Hematopoietic multipotent progenitor cell treated with erythropoietin and hydrocortisone succinate and interleukin-3 and kit ligand, for 15 days (in vitro differentiated cells): ENCODE results near the gene DDTL.
"Not testable (repeated sequence)": the region's sequence is repeated elsewhere in the genome, so short reads cannot be mapped to it uniquely, and the experiment has no call there.

Experiments
- DNase-seq: peaks from one replicate; pipeline ENCODE4 v3.0.0-alpha.2; 2015; ENCODE audit warnings: low spot score

The DDTL gene

DNA sequence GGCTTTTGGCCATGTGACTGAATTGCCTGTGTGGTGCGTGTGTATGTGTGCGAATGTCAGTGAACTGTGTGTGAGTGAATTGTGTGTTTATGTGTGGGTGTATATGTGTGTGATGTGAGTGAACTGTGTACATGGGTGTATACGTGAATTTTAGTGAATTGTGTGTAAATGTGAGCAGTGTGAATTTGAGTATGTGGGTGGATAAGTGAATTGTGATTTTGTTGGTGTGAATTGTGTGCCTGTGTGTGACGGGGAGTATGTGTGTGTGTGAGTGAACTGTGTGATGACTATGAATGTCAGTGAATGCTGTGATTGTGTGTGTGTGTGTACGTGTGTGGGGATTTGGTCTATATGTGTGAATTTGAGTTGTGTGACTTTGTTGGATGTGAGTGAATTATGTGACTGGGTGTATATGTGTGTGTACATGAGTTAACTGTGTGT is 3.5 kb downstream of the DDTL start:
- no peak for DNase-seq

DNA sequence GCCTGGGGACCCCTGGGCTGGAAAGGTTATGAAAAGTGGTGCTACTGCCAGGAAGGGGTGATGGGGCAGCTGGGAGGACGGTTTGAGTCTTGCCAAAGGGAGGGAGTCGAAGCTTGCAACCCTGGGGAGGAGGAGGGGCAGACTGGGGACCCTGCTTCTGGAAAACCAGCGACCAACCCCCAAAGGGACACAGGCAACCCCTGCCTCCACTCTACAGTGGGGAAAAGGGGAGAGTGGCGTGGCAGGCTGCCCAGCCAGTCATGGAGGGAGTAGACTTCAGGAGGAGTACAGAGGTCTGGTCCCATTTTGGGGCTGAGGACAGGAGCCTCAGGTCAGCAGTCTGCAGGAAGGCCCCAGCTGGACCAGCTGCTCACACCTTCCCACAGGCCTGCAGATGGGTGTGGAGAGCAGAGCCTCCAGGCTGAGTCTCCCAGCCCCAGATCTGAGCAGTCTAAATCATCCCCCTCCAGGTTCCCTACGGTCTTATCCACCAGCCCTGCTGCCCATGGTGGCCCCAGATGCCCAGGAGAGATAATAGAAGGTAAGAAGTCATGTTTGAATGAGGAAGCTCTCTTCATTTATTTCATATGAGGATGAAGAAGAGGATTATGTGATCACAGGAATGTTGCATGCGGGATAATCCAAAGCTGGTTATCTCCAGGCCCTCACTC is 4.3 kb downstream of the DDTL start:
- peak; percentile 45 for DNase-seq

DNA sequence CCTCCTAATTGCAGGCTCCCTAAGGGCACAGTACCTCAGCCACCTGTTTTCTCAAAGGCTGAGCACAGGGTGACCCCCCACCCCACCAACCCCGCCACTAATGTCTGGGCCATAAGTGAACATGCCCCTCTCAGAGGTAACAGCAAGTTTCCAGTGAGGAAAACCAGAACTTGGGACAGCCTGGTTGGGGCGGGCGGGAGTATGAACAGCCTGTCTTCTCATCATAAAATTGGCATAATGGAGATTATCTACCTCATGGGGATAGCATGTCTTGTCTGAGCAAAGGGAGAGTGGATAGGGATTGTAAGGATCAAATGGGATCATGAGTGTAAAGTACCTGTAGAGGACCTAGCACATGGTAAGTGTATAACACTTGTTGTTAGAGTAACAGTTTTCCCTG is 5.2 kb downstream of the DDTL start:
- not testable (repeated sequence) for DNase-seq

DNA sequence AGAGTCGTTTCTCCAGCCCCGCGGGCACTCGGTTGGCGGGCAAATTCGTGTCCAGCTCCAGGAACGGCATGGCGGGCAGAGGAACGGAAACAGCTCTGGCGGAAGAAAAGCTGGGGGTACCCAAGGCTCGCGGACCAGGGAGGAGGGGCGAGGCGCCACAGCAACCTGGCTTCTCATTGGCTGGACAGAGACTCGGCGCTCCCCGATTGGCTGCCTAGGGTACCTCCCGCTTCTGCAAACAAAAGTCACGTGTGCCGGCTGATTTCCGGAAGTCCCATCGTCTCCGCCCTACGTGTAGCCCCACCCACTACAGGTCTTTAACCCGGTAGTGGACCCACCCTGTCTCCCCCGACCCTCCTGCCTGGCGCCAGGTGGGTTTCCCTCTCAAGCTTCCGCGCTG is 7.7 kb downstream of the DDTL start, which contains the start of gene DDT:
TSS of gene DDT (minus strand) at position 97 of the 400 bp plus-strand sequence. CDS start at position 70, 27 bp downstream.
- DNase-seq, result not testable (repeated sequence)

DNA sequence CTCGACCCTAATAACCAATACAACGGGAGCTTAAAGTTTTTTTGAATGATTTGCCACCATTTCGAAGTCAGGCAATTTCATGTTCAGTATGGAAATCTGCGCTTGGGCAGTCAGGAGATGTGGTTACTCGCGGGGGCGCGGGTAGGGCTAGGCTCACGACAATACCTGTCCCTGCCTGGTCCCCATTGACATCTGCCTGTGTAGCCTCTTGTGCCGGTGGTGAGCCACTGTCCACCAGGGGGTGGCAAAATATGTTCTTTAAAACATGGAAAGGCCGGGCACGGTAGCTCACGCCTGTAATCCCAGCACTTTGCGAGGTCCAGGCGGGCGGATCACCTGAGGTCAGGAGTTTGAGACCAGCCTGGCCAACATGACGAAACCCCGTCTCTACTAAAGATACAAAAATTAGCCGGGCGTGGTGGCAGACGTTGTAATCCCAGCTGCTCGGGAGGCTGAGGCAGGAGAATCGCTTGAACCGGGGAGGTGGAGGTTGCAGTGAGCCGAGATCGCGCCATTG is 8.2 kb downstream of the DDTL start:
- not testable (repeated sequence) for DNase-seq

DNA sequence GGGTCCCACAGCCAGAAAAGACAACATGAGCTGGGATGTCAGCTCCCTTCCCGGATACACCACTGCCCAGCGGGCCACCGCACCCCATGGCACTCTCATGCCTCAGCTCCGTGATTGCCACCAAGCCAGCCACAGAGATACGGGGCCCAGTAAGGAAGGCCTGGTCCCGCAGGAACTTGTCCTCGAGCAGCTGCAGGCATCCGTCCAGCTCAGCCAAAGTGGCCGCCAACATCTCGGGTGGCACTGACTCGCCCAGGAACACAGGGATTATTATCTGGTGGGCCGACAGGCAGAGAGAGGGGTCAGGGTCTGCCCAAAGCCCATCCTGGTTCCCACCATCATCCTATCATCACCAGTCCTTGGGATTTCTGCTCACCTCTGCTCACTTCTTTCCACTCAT is 10.6 kb downstream of the DDTL start:
- DNase-seq, result not testable (repeated sequence)

DNA sequence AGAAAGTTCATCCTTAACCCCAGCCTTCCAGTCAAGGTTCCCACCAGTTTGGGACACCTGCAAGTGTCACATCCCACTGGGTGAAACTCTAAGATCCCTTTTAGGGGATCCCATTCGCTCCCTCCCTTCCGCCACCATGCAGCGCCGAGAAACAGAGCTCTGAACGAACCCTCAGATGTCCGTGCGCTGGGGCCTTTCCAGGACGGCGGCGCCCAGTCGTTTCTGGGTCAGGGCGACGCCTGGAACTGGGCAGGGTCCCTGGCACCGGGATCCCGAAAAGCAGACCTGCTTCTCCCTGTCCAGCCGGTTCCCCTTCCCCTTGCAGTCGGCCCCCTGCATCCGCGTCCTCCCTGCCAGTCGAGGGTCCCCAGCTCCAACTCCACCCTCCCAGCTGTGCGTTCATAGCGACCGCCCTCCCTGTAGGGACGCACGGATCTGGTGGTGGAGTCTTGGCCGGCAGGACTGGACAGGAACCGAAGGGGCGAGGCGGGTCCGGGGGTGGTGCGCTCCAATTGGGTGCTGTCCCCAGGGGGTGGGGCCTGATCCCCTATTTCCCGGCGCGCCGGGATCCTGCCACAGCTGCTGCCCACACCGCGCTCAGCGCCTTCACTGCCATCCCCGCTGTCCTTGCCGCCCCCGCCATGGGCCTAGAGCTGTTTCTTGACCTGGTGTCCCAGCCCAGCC is 13.0 kb downstream of the DDTL start, which contains the start of gene GSTT2:
TSS of gene GSTT2 (plus strand) at position 578 of the 684 bp plus-strand sequence.
- DNase-seq, result not testable (repeated sequence)

DNA sequence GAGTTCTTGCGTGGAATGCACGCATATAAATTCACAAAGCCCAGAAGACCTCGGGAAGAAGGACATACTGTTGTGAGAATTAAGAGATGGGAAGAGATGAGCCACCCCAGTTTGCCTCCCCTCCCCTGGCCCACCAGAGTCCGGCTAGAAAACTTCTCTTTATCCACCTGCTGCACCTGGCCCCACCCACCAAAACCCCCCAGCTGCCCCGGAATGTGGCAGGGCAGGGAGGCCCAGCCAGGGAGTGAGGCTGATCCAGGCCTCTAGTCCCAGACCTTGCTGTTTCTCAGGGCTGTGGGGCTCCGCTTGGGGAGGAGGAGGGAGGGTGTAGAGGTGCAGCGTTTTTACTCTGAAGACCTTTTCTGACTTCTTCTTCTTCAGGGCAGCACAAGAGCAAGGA is 13.9 kb downstream of the DDTL start:
- DNase-seq, result not testable (repeated sequence)

DNA sequence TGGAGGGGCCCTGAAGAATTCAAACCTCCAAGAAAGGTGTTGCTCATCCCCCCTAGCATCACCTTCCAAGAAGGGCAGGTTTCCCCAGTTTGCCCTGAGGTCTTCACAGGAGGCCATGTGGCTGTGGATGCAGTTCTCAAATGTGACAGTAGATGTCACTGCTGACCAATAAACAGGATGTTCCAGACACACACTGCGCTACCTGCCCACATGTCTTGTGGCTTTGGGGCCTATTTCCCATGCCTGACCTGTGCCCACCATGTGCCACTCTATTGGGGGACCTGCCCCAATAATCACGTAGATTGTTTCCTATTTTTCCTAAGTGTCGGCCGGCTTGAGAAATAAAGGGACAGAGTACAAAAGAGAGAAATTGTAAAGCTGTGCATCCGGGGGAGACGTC is 17.7 kb downstream of the DDTL start:
- DNase-seq, result peak; percentile 81

DNA sequence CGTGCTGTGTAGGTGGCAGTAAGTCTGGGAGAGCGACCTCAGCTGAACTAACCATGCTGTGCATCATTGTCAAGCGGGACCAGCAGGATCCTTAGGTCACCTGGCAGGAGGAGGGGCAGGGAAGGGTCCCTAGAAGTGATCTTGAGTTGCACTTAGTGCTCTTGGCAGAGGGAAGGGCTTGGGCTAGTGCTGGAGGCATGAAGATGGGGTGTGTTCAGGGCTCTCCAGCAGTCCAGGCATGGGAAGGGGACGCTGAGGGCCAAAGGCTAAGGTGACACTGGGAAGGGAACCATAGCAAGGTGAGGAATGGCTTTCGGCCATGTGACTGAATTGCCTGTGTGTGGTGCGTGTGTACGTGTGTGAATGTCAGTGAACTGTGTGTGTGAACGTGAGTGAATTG is 19.4 kb downstream of the DDTL start:
- not testable (repeated sequence) for DNase-seq

DNA sequence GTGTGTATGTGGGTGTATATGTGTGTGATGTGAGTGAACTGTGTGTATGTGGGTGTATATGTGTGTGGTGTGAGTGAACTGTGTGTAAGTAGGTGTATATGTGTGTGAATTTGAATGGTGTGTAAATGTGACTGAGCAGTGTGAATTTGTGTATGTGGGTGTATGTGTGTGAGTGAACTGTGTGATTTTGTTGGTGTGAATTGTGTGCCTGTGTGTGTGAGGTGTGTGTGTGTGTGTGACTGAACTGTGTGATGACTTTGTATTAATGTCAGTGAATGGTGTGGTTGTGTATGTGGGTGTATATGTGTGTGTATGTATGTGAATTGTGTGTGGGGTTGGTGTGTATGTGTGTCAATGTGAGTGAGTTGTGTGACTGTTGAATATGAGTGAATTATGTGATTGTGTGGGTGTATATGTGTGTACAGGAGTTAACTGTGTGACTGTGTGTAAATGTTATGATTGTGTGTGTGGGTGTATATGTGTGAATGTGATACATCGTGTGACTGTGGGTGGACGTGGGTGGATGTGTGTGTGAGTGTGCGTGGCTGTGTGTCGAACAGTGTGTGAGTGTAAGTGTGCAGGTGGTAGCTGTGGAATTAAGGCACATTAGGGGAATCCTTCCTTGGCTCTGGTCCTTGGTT is 20.0 kb downstream of the DDTL start:
- not testable (repeated sequence) for DNase-seq

DNA sequence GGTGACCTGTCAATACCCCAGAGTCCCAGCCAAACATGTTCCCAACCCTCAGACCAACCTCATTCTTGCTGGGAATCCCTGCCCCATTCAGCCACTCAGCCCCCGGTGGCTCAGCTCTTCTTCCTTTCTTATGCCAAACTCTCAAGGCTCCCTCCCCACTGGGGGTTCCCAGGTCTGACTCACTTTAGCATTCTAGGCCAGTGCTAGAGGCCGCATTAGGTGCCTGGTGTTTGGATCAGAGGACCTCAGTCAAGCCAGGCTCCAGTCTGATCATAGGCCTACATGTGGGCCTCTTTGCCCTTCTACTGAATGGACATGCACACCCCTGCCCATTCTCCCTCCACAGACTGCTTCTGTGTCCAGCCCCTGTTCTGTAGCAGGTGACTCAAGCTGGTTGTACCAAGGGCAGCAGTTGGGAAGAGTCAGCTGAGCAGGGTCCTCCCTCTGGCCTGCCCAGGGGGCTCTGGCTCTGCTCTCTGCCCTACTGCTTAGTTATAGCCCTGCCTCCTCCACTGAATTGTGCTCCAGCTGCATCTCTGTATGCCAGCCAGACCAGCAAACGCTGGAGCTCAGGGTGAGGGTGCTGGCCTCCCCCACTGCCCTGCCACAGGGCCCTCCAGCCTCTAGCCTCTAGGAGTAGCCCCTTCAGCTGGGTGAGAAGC is 23.0 kb downstream of the DDTL start:
- peak; percentile 1 for DNase-seq

DNA sequence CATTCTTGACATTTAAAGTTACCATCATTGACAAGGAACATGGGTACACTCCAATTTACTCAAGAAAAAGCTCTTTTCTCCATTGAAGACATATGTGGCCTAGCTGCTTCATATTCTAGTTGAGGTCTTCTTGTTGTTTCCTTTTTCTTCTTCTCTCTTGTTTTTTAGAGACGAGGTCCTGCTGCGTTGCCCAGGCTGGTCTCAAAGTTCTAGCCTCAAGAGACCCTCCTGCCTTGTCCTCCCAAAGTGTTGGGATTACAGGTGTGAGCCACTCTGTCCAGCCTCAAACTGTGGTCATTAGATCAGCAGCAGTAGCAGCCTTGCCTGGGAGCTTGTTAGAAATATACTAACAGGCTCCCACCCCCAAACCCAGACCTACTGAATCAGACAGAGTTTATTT is 26.4 kb downstream of the DDTL start:
- DNase-seq, result not testable (repeated sequence)

DNA sequence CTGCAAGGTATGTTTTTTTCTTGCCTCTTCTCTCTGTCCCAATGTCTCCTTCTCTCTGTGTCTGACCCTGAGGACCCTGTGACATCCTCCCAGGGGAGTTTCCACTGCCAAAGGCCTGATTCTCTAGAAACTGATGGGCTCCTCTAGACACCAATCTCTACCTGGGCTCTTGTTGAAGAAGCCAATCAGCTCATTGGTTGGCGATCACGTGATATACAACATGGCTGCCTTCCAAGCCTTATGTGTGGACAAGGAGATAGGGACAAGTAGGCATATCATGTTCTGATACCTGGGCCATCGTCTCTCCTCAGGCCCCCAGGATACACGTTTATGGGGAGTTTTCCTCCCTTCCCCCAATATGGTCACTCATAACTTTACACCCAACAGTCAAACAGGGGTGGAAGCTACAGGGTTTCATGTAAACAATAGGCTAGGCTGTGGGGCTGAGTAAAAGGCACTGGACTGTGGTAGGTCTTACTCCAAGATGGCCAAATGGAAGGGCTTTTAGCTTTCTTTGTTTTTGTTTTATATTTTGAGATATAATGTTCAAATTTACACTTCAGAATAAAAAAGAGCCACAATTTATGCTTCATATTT is 27.0 kb downstream of the DDTL start:
- DNase-seq, result peak; percentile 52

DNA sequence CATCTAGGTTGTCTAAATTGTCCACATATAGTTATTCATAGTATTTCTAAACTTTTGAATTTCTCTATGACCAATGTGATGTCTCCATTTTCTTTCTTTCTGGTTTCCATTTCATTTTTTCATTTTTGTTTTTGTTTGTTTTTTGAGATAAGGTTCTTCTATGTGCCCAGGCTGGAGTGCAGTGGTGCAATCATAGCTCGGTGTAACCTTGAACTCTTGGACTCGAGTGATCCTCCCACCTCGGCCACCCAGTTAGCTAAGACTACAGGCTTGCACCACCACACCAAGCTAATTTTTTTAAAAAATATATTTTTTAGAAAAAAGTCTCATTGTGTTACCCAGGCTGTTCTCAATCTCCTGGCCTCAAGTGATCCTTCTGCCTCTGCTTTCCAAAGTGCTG is 30.4 kb downstream of the DDTL start:
- no peak for DNase-seq

DNA sequence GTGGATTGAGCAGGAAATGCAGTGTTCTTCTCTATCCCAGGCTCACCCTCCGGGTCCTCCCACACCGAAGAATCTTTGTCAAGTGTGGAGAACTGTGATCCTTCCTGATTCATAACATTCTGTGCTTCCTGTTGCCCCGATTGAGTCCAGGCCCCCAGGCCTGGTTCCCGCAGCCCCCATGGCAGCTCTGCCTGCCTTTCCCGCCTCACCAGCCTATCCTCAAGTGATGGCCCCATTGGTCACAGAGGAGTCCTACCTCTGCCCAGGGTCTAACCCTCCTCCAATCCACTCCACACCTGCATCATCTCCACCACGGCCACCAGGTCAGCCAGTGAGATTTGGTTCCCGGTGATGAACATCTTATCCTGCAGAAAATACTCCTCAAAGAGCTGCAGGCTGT is 33.1 kb downstream of the DDTL start:
- not testable (repeated sequence) for DNase-seq

DNA sequence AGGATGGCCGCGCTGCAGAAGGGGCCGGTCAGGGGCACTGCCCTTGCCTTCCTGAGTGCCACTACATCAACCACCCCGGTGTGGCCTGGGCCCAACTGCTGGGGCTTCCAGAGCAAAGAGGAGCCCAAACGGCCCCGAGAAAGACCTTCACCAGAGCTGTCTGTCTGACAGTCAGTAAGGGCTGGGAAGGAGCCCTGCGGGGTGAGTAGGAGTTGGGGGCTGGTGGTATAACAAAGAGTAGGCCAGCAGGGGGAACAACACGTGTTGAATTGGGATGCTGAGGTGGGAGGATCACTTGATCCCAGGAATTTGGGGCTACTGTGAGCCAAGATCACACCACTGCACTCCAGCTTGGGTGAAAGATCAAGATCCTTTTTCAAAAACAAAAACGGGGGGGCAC is 34.6 kb downstream of the DDTL start:
- DNase-seq, result no peak

DNA sequence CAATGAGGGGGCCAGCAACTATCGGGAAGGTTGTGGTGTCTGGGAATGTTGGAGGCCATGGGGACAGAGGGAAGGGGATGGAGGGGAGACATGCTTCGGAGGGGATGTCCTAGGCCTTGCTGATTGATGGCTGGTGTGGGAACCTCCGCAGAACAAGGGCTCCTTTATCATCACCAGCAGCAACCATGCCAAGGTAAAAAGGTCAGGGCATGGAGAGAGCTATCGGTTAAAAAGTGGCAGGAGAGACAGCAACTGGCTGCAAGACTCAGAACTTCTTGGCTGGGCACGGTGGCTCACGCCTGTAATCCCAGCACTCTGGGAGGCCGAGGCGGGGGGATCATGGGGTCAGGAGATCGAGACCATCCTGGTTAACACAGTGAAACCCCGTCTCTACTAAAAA is 35.6 kb downstream of the DDTL start:
- DNase-seq, result no peak

DNA sequence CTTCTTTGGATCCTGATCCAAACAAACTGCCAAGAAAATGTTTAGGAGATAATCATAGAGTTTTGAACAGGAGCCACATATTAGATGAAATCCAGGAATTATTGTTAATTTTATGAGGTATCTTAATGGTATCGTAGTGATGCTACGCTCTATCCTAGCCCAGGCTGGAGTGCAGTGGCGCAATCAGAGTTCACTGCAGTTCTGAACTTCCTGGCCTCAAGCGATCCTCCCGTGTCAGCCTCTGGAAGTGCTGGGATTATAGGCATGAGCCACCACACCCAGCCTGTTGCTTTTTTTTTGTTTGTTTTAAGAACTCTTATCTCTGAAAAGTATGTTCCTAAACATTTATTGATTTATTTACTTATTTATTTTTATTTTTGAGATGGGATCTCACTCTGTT is 36.2 kb downstream of the DDTL start:
- DNase-seq, result no peak

DNA sequence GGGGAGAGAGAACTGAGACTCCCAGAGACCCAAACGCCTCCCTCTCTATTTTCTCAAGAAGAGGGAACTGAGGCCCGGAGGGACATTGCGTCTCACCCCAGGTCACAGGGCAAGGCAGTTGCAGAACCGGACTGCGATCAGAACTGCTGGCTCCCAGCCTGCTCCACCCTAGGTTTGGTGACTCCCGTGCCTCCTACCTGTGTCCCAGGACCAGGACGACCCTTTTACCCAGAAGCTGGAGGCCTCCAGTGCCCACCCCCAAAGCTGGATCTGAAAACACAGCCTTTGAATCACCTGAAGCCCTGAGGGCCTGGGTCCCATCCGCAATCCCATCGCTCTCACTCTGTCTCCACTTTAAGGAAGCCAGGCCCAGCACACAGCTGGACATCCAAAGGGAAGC is 37.2 kb downstream of the DDTL start:
- no peak for DNase-seq

DNA sequence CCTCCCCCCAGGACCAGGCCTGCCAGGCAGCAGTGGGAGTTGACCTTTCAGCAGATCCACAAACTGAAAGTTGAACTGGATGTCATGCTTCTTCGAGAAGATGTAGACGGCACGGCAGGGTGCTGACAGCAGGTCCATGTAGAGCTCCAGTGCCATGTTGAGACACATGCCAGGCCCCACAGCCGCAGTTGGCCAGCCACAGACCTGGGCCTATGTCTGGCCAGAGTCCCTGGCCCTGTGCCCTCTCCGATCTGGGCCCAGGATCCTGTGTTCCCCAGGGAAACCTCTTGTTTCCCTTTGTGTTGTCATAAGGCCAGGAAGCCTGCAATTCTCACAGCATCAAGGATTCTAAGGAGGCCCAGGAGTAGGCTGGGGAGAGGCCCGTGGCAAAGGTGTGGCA is 38.5 kb downstream of the DDTL start, which contains the start of gene GSTT4:
TSS of gene GSTT4 (minus strand) at position 253 of the 400 bp plus-strand sequence. CDS start at position 156, 97 bp downstream.
- no peak for DNase-seq
